KMS-11 (cell line): Measurements from ENCODE around the gene NHEJ1.

ENCODE experiments used
- H2AFZ ChIP-seq: fragments of 200-600 bp; sonication (generic); 2 replicates; pipeline ENCODE4 v1.6.1; 2016; ENCODE audit warnings: antibody characterized with exemption, mixed run types, low read depth
- H3K27ac ChIP-seq: fragments of 200-600 bp; sonication (generic); 2 replicates; pipeline ENCODE4 v1.6.1; 2016; ENCODE audit warnings: mild to moderate bottlenecking, mixed run types
- H3K27me3 ChIP-seq: fragments of 200-600 bp; sonication (generic); 2 replicates; pipeline ENCODE4 v1.6.1; 2017; ENCODE audit warnings: mild to moderate bottlenecking, low read depth, mixed run types, moderate library complexity; ENCODE audit not compliant: insufficient read depth
- H3K36me3 ChIP-seq: fragments of 200-600 bp; sonication (generic); 2 replicates; pipeline ENCODE4 v1.6.1; 2017; ENCODE audit warnings: mild to moderate bottlenecking, mixed run types; ENCODE audit not compliant: insufficient read depth
- H3K4me1 ChIP-seq: fragments of 200-600 bp; sonication (generic); 2 replicates; pipeline ENCODE4 v1.6.1; 2016; ENCODE audit warnings: mild to moderate bottlenecking, low read depth, mixed run types; ENCODE audit not compliant: poor library complexity, severe bottlenecking
- H3K4me2 ChIP-seq: fragments of 200-600 bp; sonication (generic); 2 replicates; pipeline ENCODE4 v1.7.0; 2016; ENCODE audit warnings: mild to moderate bottlenecking, mixed run types
- H3K4me3 ChIP-seq: fragments of 200-600 bp; sonication (generic); IDR thresholded peaks from 2 replicates; pipeline ENCODE4 v1.6.1; 2017; ENCODE audit warnings: low read depth, low read length, mixed read lengths; ENCODE audit not compliant: insufficient read depth
- H3K79me2 ChIP-seq: fragments of 200-600 bp; sonication (generic); 2 replicates; pipeline ENCODE4 v1.6.1; 2016; ENCODE audit warnings: low read depth, mixed run types; ENCODE audit not compliant: insufficient read depth
- H3K9ac ChIP-seq: fragments of 200-600 bp; sonication (generic); 2 replicates; pipeline ENCODE4 v1.6.1; 2016; ENCODE audit warnings: mild to moderate bottlenecking, mixed run types
- H4K20me1 ChIP-seq: fragments of 200-600 bp; sonication (generic); 2 replicates; pipeline ENCODE4 v1.6.1; 2016; ENCODE audit warnings: mild to moderate bottlenecking, mixed run types; ENCODE audit not compliant: insufficient read depth
- TF ChIP-seq, protein P1 (sequence below): fragments of 200-600 bp; sonication (generic); conservative IDR thresholded peaks from 2 replicates; pipeline ENCODE4 v1.6.1; 2017; ENCODE audit warnings: low read depth, mild to moderate bottlenecking, antibody characterized with exemption, low read length, moderate library complexity, mixed read lengths

The NHEJ1 gene

DNA sequence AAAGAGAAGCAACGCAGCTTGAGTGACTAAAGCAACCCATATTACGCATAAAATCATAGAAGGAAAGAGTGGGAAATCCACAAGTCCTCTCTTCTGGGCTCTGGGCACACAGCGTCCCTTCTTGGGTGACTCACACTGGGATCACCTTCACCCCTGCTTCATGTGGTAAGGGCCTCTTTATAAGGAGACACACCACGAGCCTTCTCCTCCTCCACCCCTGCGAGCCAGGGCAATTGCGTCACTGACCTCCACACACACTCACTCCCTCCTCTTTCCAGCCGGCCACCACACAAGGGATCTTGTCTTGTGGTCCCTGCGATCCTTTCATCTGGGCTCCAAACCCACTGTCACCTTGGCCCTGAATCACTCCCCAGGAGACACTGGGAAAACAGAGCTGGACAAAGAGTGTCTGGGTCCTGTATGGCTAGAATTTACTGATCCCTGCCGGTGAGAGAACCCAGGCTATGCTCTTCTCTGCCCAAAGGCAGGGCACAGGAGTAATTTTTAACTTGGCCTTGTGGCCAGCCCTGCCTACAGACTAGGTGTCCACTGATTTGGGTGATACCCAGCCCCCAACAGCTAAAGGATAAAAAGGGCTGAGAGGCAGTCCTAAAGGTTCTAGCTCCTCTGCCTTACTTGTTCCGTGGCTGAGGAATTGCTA lies 35.3 kb downstream of the NHEJ1 start:
- no peak overlapping the region for H3K4me3 ChIP-seq
- no peak overlapping the region for H3K27ac ChIP-seq
- H3K27me3 ChIP-seq, result no peaks in the 10 kb centered on the region
- no peak overlapping the region for H2AFZ ChIP-seq
- TF ChIP-seq, protein P1, sequence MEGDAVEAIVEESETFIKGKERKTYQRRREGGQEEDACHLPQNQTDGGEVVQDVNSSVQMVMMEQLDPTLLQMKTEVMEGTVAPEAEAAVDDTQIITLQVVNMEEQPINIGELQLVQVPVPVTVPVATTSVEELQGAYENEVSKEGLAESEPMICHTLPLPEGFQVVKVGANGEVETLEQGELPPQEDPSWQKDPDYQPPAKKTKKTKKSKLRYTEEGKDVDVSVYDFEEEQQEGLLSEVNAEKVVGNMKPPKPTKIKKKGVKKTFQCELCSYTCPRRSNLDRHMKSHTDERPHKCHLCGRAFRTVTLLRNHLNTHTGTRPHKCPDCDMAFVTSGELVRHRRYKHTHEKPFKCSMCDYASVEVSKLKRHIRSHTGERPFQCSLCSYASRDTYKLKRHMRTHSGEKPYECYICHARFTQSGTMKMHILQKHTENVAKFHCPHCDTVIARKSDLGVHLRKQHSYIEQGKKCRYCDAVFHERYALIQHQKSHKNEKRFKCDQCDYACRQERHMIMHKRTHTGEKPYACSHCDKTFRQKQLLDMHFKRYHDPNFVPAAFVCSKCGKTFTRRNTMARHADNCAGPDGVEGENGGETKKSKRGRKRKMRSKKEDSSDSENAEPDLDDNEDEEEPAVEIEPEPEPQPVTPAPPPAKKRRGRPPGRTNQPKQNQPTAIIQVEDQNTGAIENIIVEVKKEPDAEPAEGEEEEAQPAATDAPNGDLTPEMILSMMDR, result no peak
- no peak overlapping the region for H3K4me2 ChIP-seq
- no peaks in the 10 kb centered on the region for H4K20me1 ChIP-seq
- no peaks in the 10 kb centered on the region for H3K36me3 ChIP-seq
- peaks cover 2% of the 10 kb centered on the region for H3K4me1 ChIP-seq
- no peak overlapping the region for H3K9ac ChIP-seq
- H3K79me2 ChIP-seq, result no peaks in the 10 kb centered on the region

DNA sequence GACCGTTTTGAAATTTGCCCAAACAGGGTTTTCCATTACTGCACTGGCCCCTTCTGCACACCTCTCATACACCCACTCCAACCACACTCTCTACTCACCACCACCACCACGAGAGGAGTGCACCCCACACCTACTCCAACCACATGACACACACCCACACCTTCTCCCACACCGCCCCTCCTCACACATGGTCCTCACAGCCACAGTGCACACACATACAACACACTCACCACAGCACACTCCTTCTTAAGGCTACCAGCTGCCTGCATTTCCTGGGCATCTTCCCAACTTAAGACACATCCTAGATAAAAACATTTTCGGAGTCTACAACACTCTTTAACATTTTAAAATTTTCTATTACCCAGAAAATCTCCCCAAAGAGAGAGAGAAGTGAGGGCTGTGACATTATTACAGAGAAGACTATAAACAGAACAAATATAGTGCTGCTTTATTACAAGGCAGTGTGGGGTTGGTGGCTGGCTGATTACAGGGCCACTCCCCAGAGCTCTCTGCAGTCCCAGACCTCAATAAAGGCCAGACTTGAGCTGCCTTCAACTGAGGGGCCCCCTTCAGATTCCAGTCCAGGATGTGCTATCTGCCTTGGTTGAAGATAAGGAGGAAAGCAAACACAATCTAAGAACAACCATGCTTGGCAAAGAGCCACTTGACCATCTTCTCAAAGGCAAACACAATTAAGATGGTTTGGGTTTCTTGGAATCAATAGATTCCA lies 36.1 kb downstream of the NHEJ1 start:
- Histone ChIP-seq H3K27me3 (no peaks in the 10 kb centered on the region), H2AFZ (no peak overlapping the region), H4K20me1 (no peaks in the 10 kb centered on the region), H3K27ac (no peak overlapping the region), H3K36me3 (no peaks in the 10 kb centered on the region), H3K4me2 (no peak overlapping the region), H3K4me3 (no peak overlapping the region), H3K9ac (no peak overlapping the region), H3K4me1 (peaks cover 2% of the 10 kb centered on the region), H3K79me2 (no peaks in the 10 kb centered on the region)
- TF ChIP-seq, protein P1, result no peak

DNA sequence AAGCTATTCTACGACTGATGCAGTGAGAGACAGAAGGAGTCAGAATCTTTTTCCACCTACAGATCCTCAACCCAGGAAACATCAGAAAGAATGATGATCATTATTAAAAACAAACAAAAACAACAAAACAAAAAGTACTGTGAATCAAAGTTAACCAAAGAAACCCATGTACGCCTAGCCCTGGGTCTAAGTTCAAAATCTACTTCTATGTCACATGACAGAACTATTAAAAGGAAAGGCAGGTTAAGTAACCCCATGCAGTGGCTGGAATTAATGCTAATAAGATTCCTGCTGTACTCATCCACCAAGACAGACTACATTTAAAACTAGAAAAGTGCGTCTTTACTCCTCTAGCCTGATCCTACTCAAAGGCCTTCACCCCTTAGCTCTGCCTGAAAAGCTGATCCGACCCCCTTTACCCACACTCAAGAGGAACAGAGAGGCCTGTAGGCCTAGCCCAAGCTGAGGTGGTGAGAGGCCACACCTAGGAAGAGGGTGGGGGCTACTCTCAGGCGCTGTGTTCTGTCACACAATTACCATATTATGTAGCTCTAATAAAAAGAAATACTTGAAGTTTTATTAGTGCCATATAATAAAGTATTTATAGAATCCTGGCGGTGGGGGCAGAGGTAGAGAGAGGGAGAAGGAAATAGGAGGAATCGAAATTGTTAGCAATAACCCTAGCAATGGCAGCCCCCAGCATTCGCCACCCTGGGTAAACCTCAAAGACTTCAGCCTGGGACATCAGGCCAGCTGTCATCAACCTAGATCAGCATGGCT lies 37.1 kb downstream of the NHEJ1 start:
- H3K9ac ChIP-seq, result no peak overlapping the region
- no peaks in the 10 kb centered on the region for H3K79me2 ChIP-seq
- no peak overlapping the region for H2AFZ ChIP-seq
- H3K27ac ChIP-seq, result no peak overlapping the region
- TF ChIP-seq, protein P1, result no peak
- no peaks in the 10 kb centered on the region for H3K36me3 ChIP-seq
- H3K27me3 ChIP-seq, result no peaks in the 10 kb centered on the region
- no peak overlapping the region for H3K4me2 ChIP-seq
- H4K20me1 ChIP-seq, result no peaks in the 10 kb centered on the region
- no peak overlapping the region for H3K4me3 ChIP-seq
- peaks cover 2% of the 10 kb centered on the region for H3K4me1 ChIP-seq

DNA sequence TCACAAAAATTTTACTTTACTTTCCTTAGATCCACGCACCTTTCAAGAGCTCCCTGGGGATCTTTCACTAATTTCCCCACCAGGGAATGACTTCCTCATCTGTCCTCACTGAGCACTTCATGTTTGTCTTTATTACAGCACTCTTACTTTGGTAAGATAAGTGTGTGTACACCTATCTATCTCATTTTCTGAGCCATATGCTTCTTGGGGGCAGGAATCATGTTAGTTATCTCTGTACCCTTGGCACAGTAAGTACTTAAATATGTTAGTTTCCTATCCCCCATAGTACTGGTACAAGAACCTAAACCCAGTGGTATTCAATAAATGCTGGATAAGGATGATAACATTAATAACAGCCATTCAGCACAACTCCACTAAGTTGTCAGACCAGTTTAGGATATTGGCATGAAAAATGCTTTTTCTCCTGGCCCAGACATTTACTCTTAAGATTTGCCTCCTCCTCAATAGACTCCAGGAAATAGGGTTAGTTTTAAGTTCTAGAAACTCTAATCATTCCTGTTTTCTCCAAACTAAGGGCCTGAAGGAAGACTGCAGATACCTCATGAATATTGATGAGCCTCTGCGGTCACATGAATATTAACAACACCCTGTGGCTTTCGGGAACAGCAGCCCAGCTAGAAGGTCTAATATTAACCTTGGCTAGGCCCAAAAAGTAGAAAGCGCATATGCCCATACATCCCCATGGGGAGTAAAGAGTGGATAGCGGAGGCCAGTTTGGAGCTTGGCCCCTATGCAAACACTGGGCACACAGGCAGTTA lies 38.2 kb downstream of the NHEJ1 start:
- Histone ChIP-seq H3K4me1 (peaks cover 2% of the 10 kb centered on the region), H3K79me2 (no peaks in the 10 kb centered on the region), H3K4me3 (no peak overlapping the region), H3K27me3 (no peaks in the 10 kb centered on the region), H4K20me1 (no peaks in the 10 kb centered on the region), H3K36me3 (no peaks in the 10 kb centered on the region), H3K9ac (no peak overlapping the region), H2AFZ (no peak overlapping the region), H3K4me2 (no peak overlapping the region), H3K27ac (no peak overlapping the region)
- TF ChIP-seq, protein P1, result no peak
